Trophoblast cell (in vitro differentiated cells and primary cell): ENCODE measurements around the gene P2RY13.

Experiments used
- DNase-seq, 2 donors: peaks; one replicate each; pipeline ENCODE4 v3.0.0-alpha.2; 2016
- H2AFZ ChIP-seq: 2 replicates; pipeline ENCODE4 v1.6.1; 2013; ENCODE audit warnings: low read length, moderate library complexity, mild to moderate bottlenecking; ENCODE audit not compliant: insufficient read depth, poor library complexity
- H2AK5ac ChIP-seq: 2 replicates; pipeline ENCODE4 v1.6.1; 2013; ENCODE audit warnings: mild to moderate bottlenecking, low read length
- H2BK120ac ChIP-seq: 2 replicates; pipeline ENCODE4 v1.6.1; 2013; ENCODE audit warnings: low read length, mild to moderate bottlenecking, moderate library complexity; ENCODE audit not compliant: insufficient read depth, poor library complexity
- H2BK12ac ChIP-seq: 2 replicates; pipeline ENCODE4 v1.6.1; 2013; ENCODE audit warnings: mild to moderate bottlenecking, low read length, moderate library complexity
- H2BK5ac ChIP-seq: 2 replicates; pipeline ENCODE4 v1.6.1; 2013; ENCODE audit warnings: low read length, low read depth, moderate library complexity, mild to moderate bottlenecking; ENCODE audit not compliant: poor library complexity
- H3K14ac ChIP-seq: 2 replicates; pipeline ENCODE4 v1.6.1; 2013; ENCODE audit warnings: mild to moderate bottlenecking, low read length
- H3K18ac ChIP-seq: 2 replicates; pipeline ENCODE4 v1.6.1; 2013; ENCODE audit warnings: mild to moderate bottlenecking, low read length
- H3K23ac ChIP-seq: 2 replicates; pipeline ENCODE4 v1.6.1; 2013; ENCODE audit warnings: low read length
- H3K27ac ChIP-seq: 2 replicates; pipeline ENCODE4 v1.5.1; 2013; ENCODE audit warnings: low read depth, mild to moderate bottlenecking, inconsistent platforms, low read length, moderate library complexity
- H3K27me3 ChIP-seq: 2 replicates; pipeline ENCODE4 v1.6.1; 2013; ENCODE audit warnings: inconsistent platforms, mild to moderate bottlenecking, low read length, moderate library complexity; ENCODE audit not compliant: insufficient read depth
- H3K36me3 ChIP-seq, 2 experiments: 1 replicate in 1 of 2; 2 replicates in 1 of 2; pipeline ENCODE4 v1.6.1; 2013; ENCODE audit warnings: low read length in 2 of 2, mild to moderate bottlenecking in 2 of 2, moderate library complexity in 1 of 2; ENCODE audit not compliant: insufficient read depth in 2 of 2, control insufficient read depth in 1 of 2
- H3K4ac ChIP-seq: 2 replicates; pipeline ENCODE4 v1.6.1; 2013; ENCODE audit warnings: low read depth, mild to moderate bottlenecking, low read length, moderate library complexity
- H3K4me1 ChIP-seq, 2 experiments: 1 replicate in 1 of 2; 2 replicates in 1 of 2; pipeline ENCODE4 v1.6.1; 2013; ENCODE audit warnings: low read length in 2 of 2, mild to moderate bottlenecking in 2 of 2, moderate library complexity in 1 of 2; ENCODE audit not compliant: insufficient read depth in 2 of 2, control insufficient read depth in 1 of 2
- H3K4me2 ChIP-seq: 2 replicates; pipeline ENCODE4 v1.6.1; 2013; ENCODE audit warnings: inconsistent platforms, mild to moderate bottlenecking, low read length, moderate library complexity
- H3K4me3 ChIP-seq: 2 replicates; pipeline ENCODE4 v1.5.1; 2013; ENCODE audit warnings: mild to moderate bottlenecking, low read depth, low read length, inconsistent platforms
- H3K79me1 ChIP-seq: one replicate; pipeline ENCODE4 v1.6.1; 2013; ENCODE audit warnings: low read length
- H3K79me2 ChIP-seq: 2 replicates; pipeline ENCODE4 v1.6.1; 2013; ENCODE audit warnings: low read length, mild to moderate bottlenecking; ENCODE audit not compliant: control insufficient read depth, insufficient read depth, poor library complexity
- H3K9ac ChIP-seq: 2 replicates; pipeline ENCODE4 v1.6.1; 2013; ENCODE audit warnings: mild to moderate bottlenecking, low read length
- H3K9me3 ChIP-seq: 2 replicates; pipeline ENCODE4 v1.6.1; 2013; ENCODE audit warnings: low read depth, mild to moderate bottlenecking, control low read depth, inconsistent platforms, low read length; ENCODE audit not compliant: insufficient read depth
- H4K12ac ChIP-seq: 2 replicates; pipeline ENCODE4 v1.6.1; 2013; ENCODE audit warnings: low read depth, mild to moderate bottlenecking, low read length, moderate library complexity
- H4K8ac ChIP-seq: 2 replicates; pipeline ENCODE4 v1.6.1; 2013; ENCODE audit warnings: low read depth, mild to moderate bottlenecking, low read length, moderate library complexity
- H4K91ac ChIP-seq: one replicate; pipeline ENCODE4 v1.6.1; 2013; ENCODE audit warnings: low read depth, mild to moderate bottlenecking, low read length, moderate library complexity
- WGBS: extraction: QIAGEN DNeasy Blood & Tissue Kit; methylation state at CpG from one replicate; pipeline ENCODE4 v1.1.7; 2013; ENCODE audit warnings: missing lambda C conversion rate; ENCODE audit not compliant: insufficient read length, insufficient coverage; ENCODE audit errors: extremely low coverage; 5-methylcytosine and 5-hydroxymethylcytosine counted together

Gene P2RY13

DNA sequence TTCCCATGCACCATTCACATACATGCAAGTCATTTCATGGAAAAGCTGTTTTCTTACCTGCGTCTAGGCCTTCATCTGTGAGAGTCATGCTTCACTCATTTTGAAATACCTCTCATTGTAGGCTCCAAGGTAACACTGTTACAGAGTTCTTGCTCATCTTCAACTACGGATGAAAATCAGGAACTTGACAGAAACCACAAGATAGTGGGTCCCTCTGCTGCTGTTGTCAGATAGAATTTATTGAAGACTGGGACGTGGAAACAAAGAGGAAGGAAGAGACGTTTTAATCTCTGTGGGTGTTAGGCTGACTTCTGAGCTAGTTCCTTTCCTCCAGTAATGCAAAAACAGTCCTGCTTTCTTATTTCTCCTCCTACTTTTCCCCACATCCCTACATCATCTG is 51.1 kb downstream of the P2RY13 start, which contains the start of gene P2RY14:
P2RY14 (minus strand) TSS at position 313 of the 400 bp plus-strand sequence. CDS start 64,226 bp downstream, outside the sequence.
- Histone ChIP-seq H3K79me1 (no peaks in the 10 kb centered on the region), H2BK120ac (no peak within 1 kb of the TSS), H4K91ac (no peak within 1 kb of the TSS), H4K8ac (no peak within 1 kb of the TSS), H3K4me1 (no peaks in the 10 kb centered on the region), H2AFZ (no peak within 1 kb of the TSS), H2BK5ac (no peak within 1 kb of the TSS), H3K4me3 (no peak within 1 kb of the TSS), H3K18ac (no peak within 1 kb of the TSS), H3K27me3 (no peaks in the 10 kb centered on the region), H3K36me3 (peaks cover 2 to 4% of the 10 kb centered on the region in 2 experiments), H2AK5ac (no peak within 1 kb of the TSS), H3K14ac (no peak within 1 kb of the TSS), H3K4ac (no peak within 1 kb of the TSS), H3K9ac (no peak within 1 kb of the TSS), H3K4me2 (no peak within 1 kb of the TSS), H3K9me3 (no peaks in the 10 kb centered on the region), H3K27ac (no peak within 1 kb of the TSS), H2BK12ac (no peak within 1 kb of the TSS), H3K79me2 (no peaks in the 10 kb centered on the region), H3K23ac (no peak within 1 kb of the TSS), H4K12ac (no peak within 1 kb of the TSS)
- no CpG with 5 or more reads among the region's 4 CpGs for WGBS
- no peak for DNase-seq

- Histone ChIP-seq H2AK5ac (no peak overlapping the region), H3K9ac (no peak overlapping the region), H2BK120ac (no peak overlapping the region), H2BK5ac (no peak overlapping the region), H3K79me1 (no peaks in the 10 kb centered on the region), H3K4me1 (no peaks in the 10 kb centered on the region), H3K27me3 (no peaks in the 10 kb centered on the region), H3K4me2 (no peak overlapping the region), H4K12ac (no peak overlapping the region), H3K23ac (no peak overlapping the region), H3K4ac (no peak overlapping the region), H4K91ac (no peak overlapping the region), H3K79me2 (no peaks in the 10 kb centered on the region), H2AFZ (no peak overlapping the region), H4K8ac (no peak overlapping the region), H3K9me3 (no peaks in the 10 kb centered on the region), H3K14ac (no peak overlapping the region), H3K18ac (no peak overlapping the region), H3K4me3 (no peak overlapping the region), H3K27ac (no peak overlapping the region), H2BK12ac (no peak overlapping the region), H3K36me3 (peaks cover 2 to 4% of the 10 kb centered on the region in 2 experiments)
- no CpG with 5 or more reads among the region's 6 CpGs for WGBS
- DNase-seq = no peak
Measured at GRCh38 chr3:151276687-151277042, 52.7 kb downstream of the P2RY13 start.
